ENCODE results near the gene FARP1. TPM values are rescaled to one million over a fixed set of nuclear protein-coding genes. Genes with fewer than 3 reads are reported as not detected.

The FARP1 gene
- total and polyA plus RNA-seq, 2 of the 8 experiments (the other 6 are each of a cell fraction or from before 2014, with no cell fraction given), result 24.7 to 104 TPM

DNA sequence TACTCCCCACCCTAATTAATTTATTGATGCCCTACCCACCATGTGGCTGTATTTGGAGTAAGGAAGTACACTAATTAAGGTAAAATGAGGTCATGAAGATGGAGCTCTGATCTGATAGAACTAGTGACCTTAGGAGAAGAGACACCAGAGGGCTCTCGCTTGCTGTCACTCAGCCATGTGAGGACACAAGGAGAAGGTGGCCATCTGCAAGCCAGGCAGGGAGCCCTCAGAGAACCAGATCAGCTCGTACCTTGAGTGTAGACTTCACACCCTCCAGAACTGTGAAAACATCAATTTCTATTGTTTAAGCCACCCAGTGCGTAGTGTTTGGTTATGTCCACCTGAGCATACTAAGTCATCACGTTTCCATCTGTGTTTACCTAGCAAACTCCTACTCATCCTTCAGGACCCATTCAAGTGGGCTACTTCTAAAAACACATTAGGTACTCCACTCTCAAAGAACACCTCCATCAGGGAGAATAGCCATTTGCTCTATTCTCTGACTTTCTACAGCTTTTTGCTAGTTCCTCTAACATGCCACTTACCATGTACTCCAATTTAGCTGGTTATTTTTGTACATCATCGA, 191.8 kb downstream of the FARP1 start:
- Histone ChIP-seq H3K23me2 (ENCODE audit: low read depth, low read length) (no peaks in the 10 kb centered on the region; the same call in 1 of the 2 replicates), H4K91ac (replicated peaks; ENCODE audit: insufficient read length, low read length) (no peak overlapping the region), H4K20me1 (replicated peaks in 1 of 2; ENCODE audit: control insufficient read depth in 1 of 2, insufficient read depth in 2 of 2, low read length in 2 of 2) (no peaks in the 10 kb centered on the region), H2BK5ac (ENCODE audit: low read depth, low read length) (no peak overlapping the region), H4K8ac (ENCODE audit: extremely low read depth, insufficient read depth, low read length) (no peak overlapping the region), H2AK5ac (ENCODE audit: low read depth, low read length) (no peak overlapping the region), H2BK120ac (replicated peaks; ENCODE audit: low read depth, low read length) (no peak overlapping the region), H3K9ac (replicated peaks in 1 of 4; ENCODE audit: extremely low read depth in 1 of 4, low read depth in 3 of 4, low read length in 3 of 4) (no peak overlapping the region), H3K18ac (ENCODE audit: extremely low read depth, low read length) (no peak overlapping the region), H3K4ac (replicated peaks; ENCODE audit: insufficient read length, low read depth, low read length) (no peak overlapping the region), H3K14ac (ENCODE audit: insufficient read length) (no peak overlapping the region), H3K27ac (ENCODE audit: low read depth, low read length) (no peak overlapping the region), H3K79me1 (ENCODE audit: low read depth, low read length) (peaks cover 3% of the 10 kb centered on the region; the same call in 1 of the 2 replicates), H3K23ac (ENCODE audit: insufficient read length) (no peak overlapping the region), H3K4me3 (ENCODE audit: extremely low read depth in 1 of 4, insufficient read depth in 2 of 4, low read depth in 3 of 4, low read length in 4 of 4) (no peak overlapping the region), H3K4me2 (ENCODE audit: insufficient read depth in 1 of 2, low read depth in 2 of 2, low read length in 2 of 2) (no peak overlapping the region), H2BK15ac (ENCODE audit: low read length) (no peak overlapping the region), H4K5ac (ENCODE audit: insufficient read length, low read depth, low read length) (no peak overlapping the region), H2BK20ac (ENCODE audit: low read length) (no peak overlapping the region), H3K27me3 (replicated peaks in 1 of 4; ENCODE audit: control insufficient read depth in 3 of 4, extremely low read depth in 1 of 4, insufficient read depth in 3 of 4, low read length in 3 of 4) (no peaks in the 10 kb centered on the region), H3K79me2 (ENCODE audit: control insufficient read depth in 1 of 2, insufficient read depth in 2 of 2, low read length in 2 of 2) (peaks cover 3 to 38% of the 10 kb centered on the region in 2 experiments; a peak in 3 of 4 replicates), H3K4me1 (replicated peaks in 1 of 4; ENCODE audit: control insufficient read depth in 3 of 4, insufficient read depth in 4 of 4, low read length in 3 of 4) (peaks cover 3 to 21% (median 18%) of the 10 kb centered on the region in 4 experiments), H3K56ac (replicated peaks; ENCODE audit: insufficient read length, low read depth, low read length) (no peak overlapping the region), H3K9me3 (ENCODE audit: insufficient read depth in 2 of 2, low read depth in 1 of 2, low read length in 1 of 2) (0 out of 4 replicates have a peak, but pooled peaks cover 4 to 5% of the 10 kb centered on the region in 2 experiments), H2AFZ (ENCODE audit: low read length) (no peak overlapping the region), H3K36me3 (ENCODE audit: control insufficient read depth in 2 of 4, insufficient read depth in 4 of 4, low read length in 3 of 4) (0 out of 8 replicates have a peak, but pooled peaks cover 0 to 3% (median 0%) of the 10 kb centered on the region in 4 experiments), H2BK12ac (ENCODE audit: low read depth, low read length) (no peak overlapping the region)
- CTCF ChIA-PET (ENCODE audit: partially characterized antibody), result interaction anchor here (0.6 to 2.6 kb wide), 5 partner anchors 15 to 259 kb away, joined by 3 to 12 read pairs (median 4); no protein-coding TSS in a partner anchor
- FAIRE-seq (no peak), DNase-seq (ENCODE audit: low read depth in 1 of 2, low spot score in 2 of 2) (no peak)
- WGBS, 2 experiments (ENCODE audit: extremely low coverage in 1 of 2, insufficient coverage in 1 of 2, insufficient read length in 1 of 2, insufficient replicate concordance in 2 of 2, low coverage in 1 of 2, low lambda C conversion rate in 2 of 2, missing lambda C conversion rate in 1 of 2), result 88% methylated on average over 5 of the region's 5 CpGs; no CpG with 5 or more reads in 1 of the 2 experiments
- POLR2A ChIA-PET (ENCODE audit: partially characterized antibody), result interaction anchor here (1.8 kb wide), 1 partner anchor 10 kb away, joined by 8 read pairs; no protein-coding TSS in a partner anchor
- no peak for TF ChIP-seq BACH1 (IDR thresholded peaks at IDR 0.05; ENCODE audit: low read length)
- no peak for TF ChIP-seq TAF7 (optimal IDR thresholded peaks at IDR 0.05; ENCODE audit: borderline replicate concordance, low read depth, low read length)
- TF ChIP-seq NANOG (IDR thresholded peaks at IDR 0.05; ENCODE audit: insufficient read depth, low read depth, low read length, poor library complexity, severe bottlenecking), result no peak
- no peak for TF ChIP-seq ATF2 (IDR thresholded peaks at IDR 0.05; ENCODE audit: low read length)
- no peak for TF ChIP-seq EZH2 (IDR thresholded peaks at IDR 0.05; ENCODE audit: low read depth, low read length, severe bottlenecking)
- TF ChIP-seq E2F6 (IDR thresholded peaks at IDR 0.05), result no peak
- TF ChIP-seq SAP30 (IDR thresholded peaks at IDR 0.05; ENCODE audit: insufficient read depth, insufficient replicate concordance, low read length), result no peak
- TF ChIP-seq CREB1 (IDR thresholded peaks at IDR 0.05), result no peak
- no peak for TF ChIP-seq CHD2 (IDR thresholded peaks at IDR 0.05; ENCODE audit: low read length)
- TF ChIP-seq TBP (IDR thresholded peaks at IDR 0.05; ENCODE audit: low read depth, low read length), result no peak

Measured in H1 (cell line).